Measurements from ENCODE around the gene WIPI1.

DNA sequence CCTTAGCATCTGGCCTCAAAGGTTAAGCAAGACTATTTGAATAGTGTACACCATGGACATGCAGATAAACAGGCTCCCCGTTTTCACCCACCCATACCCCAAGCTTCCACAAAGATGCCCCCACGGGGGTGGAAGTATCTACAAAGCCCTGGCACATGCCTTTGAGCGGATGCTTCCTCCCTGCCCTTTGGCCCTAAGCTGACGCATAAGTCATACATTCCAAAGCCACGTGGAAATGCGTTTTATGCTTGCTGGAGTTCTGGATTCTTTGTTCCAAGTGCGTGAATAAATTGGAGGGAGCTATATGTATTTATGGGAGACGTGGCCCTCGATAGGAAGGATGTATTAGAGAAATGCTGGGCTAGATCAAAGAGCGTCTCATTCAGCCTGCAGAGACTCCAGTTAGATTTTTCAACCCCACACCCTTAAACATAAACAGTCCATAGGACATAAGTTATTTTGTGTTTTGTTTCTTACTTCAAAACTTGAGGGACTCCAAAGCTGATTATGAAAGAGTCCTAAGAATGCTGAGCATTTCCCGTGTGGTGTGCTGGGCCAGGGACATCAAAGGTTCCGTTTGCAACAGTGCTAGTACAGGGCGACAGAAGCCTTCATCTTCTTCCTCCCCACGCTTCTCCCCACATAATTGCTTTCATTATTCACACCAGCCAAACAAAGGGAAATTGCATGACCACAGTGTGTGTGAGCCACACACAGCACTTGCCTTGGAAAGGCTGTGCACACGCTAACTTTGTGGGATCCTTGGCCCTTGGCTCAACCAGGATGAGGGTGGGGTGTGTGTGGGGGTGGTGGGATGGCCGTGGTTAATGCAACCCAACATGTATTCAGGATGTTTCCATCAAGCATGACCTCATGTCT, 73.6 kb downstream of the WIPI1 start:
- TF ChIP-seq, protein P1, sequence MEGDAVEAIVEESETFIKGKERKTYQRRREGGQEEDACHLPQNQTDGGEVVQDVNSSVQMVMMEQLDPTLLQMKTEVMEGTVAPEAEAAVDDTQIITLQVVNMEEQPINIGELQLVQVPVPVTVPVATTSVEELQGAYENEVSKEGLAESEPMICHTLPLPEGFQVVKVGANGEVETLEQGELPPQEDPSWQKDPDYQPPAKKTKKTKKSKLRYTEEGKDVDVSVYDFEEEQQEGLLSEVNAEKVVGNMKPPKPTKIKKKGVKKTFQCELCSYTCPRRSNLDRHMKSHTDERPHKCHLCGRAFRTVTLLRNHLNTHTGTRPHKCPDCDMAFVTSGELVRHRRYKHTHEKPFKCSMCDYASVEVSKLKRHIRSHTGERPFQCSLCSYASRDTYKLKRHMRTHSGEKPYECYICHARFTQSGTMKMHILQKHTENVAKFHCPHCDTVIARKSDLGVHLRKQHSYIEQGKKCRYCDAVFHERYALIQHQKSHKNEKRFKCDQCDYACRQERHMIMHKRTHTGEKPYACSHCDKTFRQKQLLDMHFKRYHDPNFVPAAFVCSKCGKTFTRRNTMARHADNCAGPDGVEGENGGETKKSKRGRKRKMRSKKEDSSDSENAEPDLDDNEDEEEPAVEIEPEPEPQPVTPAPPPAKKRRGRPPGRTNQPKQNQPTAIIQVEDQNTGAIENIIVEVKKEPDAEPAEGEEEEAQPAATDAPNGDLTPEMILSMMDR (conservative IDR thresholded peaks at IDR 0.05; ENCODE audit: low read depth, low read length) = no peak
- TF ChIP-seq EZH2 (IDR thresholded peaks at IDR 0.05; ENCODE audit: borderline replicate concordance, low read depth, low read length, poor library complexity, severe bottlenecking) = no peak

All from A673 (cell line).